ENCODE results near the gene NRL.
A peak's percentile ranks its signal among the peaks of the same experiment; 100 is the strongest.

The NRL gene

DNA sequence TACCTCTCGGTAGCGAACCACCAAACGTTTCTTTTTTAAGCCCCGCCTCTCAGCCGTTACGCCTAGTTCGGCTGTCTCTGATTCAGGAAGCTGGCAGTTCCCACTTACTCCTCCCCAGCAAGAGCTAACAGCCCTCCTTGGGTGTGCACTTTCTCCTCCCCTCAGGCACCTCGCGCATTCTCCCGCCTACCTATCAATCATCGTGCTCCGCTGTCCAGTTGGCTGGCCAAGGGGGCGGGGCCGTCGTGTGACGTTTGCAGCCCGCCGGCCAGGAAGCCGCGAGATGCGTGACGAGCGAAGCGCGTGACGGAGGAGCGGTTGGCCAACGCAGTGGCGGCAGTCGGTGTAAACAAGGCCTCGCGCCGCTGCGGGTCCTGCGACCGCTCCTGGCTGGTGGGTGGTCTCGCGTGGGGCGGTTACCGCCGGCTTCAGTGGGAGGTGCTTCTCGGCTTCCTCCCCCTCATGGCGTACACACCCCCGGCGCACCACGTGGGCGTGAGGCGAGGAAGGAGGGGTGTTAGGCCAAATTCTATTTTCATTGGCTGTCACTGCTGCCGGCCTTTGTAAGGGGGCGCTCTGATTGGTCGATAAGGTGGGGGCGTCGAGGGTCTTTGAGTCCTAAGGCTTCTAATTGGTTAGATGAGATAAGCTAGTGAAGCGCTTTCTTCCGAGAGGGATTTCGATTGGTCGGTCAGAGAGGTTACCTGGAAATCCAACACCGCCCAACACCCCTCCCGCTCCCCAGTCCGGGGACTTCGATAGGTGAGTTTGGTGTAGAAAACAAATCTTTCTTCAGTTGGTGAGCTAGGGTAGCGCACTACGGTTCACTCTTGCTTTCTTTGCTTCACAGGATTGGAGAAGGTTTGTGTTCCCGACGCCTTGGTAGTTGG, at the start of gene NRL, which contains the start of gene DCAF11:
Gene NRL, minus strand, starts transcription at position 418 of the 890 bp plus-strand sequence. CDS start 32,101 bp downstream, outside the sequence.
Gene DCAF11, plus strand, starts transcription at position 246 of the 890 bp plus-strand sequence. CDS start 818 bp downstream, outside the sequence.
- Mint-ChIP-seq H3K4me1 (peaks cover 24% of the 10 kb centered on the region), H3K9me3 (no peaks in the 10 kb centered on the region), H3K4me3 (peak within 1 kb of the TSS; percentile 94), H3K36me3 (peaks cover 60% of the 10 kb centered on the region), H3K27ac (peak within 1 kb of the TSS; percentile 98)
- ATAC-seq, result peak; percentile 93
- peak; percentile 98 to 99 for DNase-seq (ENCODE audit: low spot score in 2 of 2)

DNA sequence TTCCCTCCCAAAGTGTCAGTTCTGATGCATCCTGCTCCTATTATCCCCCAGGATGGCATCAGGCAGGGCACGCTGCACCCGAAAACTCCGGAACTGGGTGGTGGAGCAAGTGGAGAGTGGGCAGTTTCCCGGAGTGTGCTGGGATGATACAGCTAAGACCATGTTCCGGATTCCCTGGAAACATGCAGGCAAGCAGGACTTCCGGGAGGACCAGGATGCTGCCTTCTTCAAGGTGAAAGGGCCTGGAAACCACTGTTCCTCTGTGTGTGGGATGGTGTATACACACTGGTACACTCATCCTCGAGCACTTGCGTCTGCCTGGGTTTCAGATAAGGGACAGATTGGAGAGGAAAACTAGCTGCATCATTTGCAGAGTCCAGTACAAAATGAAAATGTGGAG, 47.3 kb upstream of the NRL start:
- H3K36me3 Mint-ChIP-seq, result peaks cover 100% of the 10 kb centered on the region
- DNase-seq (ENCODE audit: low spot score in 2 of 2), result no peak
- H3K4me1 Mint-ChIP-seq, result peaks cover 70% of the 10 kb centered on the region
- H3K9me3 Mint-ChIP-seq, result no peaks in the 10 kb centered on the region
- peak overlapping the region; percentile 99 for H3K27ac Mint-ChIP-seq
- ATAC-seq, result no peak
- peak overlapping the region; percentile 94 for H3K4me3 Mint-ChIP-seq

DNA sequence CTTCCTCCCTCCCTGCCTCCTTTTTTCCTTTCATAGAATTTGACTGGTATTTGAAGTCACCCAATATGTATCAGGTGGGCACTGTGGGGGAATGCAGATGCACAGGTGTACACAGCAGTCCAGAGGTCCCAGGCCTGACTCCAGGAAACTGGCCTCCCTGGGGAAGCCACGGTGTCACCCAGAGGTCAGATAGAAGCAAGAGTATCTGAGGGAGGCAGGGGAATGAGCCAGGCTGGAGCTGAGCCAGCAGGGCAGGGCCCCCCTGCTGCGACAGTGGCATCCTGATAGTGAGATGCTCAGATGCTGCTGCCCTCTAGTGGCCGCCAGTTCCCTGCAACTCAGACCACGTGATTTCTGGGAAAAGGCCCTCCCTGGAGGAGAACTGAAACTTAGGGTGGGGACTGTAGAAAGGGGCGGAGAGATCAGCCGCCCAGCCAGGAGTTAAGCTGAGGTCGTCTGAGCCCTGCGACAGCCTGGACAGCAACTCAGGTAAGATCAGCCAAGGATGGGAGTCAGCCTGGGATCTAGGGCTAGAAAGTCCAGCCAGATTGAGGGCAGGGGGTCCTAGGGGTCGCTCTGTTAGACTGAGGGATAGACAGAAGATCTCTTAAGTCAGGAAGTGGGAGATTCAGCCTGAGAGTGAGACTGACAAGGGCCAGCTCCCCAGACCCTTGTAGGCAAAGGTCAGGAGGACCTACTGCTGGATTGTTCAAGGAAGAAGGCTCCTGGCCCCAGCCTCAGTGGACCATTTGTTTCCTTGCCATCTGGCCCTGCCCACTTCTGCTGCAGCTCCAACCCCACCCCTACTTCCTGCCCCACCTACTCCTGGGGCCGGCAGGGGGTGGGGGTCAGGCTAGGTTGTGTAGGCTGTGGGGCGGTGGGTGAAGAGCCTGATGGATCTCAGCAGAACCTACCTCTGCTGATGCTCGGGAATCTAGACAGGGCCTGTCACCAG, 46.4 kb upstream of the NRL start, which contains the start of gene IRF9:
Gene IRF9, plus strand, starts transcription at position 416 of the 955 bp plus-strand sequence. CDS start 880 bp downstream, outside the sequence.
- H3K9me3 Mint-ChIP-seq, result no peaks in the 10 kb centered on the region
- peaks cover 100% of the 10 kb centered on the region for H3K36me3 Mint-ChIP-seq
- peaks cover 61% of the 10 kb centered on the region for H3K4me1 Mint-ChIP-seq
- peak; percentile 99 to 100 for DNase-seq (ENCODE audit: low spot score in 2 of 2)
- H3K4me3 Mint-ChIP-seq, result peak within 1 kb of the TSS; percentile 94
- peak; percentile 91 for ATAC-seq
- peak within 1 kb of the TSS; percentile 99 for H3K27ac Mint-ChIP-seq

DNA sequence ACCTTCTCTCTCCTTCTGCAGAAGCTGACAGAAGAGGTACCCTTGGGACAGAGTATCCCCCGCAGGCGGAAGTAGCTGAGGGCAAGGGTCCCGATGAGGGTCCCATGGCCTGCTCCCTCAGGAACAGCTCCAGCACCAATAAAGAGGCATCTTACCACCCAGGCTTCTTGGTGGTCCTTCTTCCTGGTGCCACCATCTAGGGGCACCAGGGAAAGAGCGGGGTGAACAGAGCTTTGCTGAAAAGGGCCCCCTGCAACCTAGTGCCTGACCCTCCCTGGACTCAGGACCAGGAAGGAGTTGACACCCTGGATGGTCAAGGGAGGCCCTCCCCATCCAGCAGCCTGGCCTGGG, 45.7 kb upstream of the NRL start:
- DNase-seq (ENCODE audit: low spot score in 2 of 2), result no peak
- Mint-ChIP-seq H3K9me3 (no peaks in the 10 kb centered on the region), H3K4me3 (peak overlapping the region; percentile 94), H3K4me1 (peaks cover 54% of the 10 kb centered on the region), H3K36me3 (peaks cover 100% of the 10 kb centered on the region), H3K27ac (peak overlapping the region; percentile 99)
- no peak for ATAC-seq

DNA sequence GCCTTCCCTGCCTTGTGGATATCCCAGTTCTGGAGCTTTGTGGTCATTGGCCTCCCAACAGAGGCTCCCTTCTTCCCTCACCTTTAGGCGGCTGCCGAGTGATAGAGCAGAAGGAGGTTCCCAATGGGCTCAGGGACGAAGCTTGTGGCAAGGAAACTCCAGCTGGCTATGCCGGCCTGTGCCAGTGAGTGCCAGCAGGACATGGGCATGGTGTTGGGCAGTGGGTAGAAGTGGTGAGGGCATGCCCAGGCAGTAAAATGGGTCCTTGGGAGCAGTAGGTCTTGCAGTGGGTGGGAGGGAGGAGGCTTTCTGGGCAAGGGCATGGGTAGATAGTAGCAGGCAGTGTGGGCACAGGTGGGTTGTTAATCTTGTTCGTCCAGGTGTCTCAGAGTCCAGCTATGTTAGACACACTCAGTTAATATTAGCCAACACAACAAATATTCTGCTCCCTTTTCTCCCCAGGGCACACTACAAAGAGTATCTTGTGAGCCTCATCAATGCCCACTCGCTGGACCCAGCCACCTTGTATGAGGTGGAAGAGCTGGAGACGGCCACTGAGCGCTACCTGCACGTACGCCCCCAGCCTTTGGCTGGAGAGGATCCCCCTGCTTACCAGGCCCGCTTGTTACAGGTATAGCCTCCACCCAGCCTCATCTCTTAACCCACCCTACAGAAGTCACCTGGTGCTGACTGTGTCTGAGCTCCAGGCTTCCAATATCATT, 45.2 kb upstream of the NRL start:
- H3K9me3 Mint-ChIP-seq, result no peaks in the 10 kb centered on the region
- ATAC-seq (no peak), DNase-seq (ENCODE audit: low spot score in 2 of 2) (no peak)
- peaks cover 100% of the 10 kb centered on the region for H3K36me3 Mint-ChIP-seq
- peak overlapping the region; percentile 99 for H3K27ac Mint-ChIP-seq
- peak overlapping the region; percentile 94 for H3K4me3 Mint-ChIP-seq
- H3K4me1 Mint-ChIP-seq, result peaks cover 49% of the 10 kb centered on the region

DNA sequence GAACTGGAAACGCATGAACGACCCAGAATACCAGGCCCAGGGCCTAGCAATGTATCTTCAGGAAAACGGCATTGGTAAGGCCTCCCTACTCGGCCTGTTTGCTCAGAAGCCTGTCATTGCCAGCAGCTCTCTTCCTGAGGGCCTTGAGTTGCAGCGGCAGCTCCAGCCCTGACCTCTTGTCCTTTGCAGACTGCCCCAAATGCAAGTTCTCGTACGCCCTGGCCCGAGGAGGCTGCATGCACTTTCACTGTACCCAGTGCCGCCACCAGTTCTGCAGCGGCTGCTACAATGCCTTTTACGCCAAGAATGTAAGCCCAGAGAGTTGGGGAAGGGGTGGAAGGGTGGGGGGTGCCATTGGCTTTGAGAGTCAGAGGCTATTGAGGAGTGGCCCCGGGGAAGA, 42.6 kb upstream of the NRL start:
- DNase-seq (ENCODE audit: low spot score in 2 of 2) (no peak), ATAC-seq (no peak)
- Mint-ChIP-seq H3K36me3 (peaks cover 100% of the 10 kb centered on the region), H3K4me1 (peaks cover 24% of the 10 kb centered on the region), H3K27ac (peak overlapping the region; percentile 79), H3K9me3 (no peaks in the 10 kb centered on the region), H3K4me3 (no peak overlapping the region)

DNA sequence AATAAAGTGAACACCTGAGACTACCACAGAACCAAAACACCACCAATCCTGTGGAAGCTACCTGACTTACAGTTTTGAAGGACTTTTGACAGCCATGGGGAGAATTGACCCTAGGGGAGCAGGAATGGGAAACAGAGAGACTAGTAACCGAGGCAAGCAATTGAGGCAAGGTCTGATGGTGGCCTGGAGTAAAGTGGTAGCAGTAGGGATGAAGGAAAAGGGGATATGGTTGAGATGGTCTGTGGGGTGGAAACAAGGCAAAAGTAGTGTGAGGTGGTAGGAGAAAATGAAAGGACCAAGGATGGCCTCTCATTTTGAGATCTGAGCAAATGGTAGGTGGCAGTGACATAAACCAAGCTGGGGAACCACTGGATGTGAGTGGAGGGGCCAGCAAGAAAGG, 42.1 kb upstream of the NRL start:
- Mint-ChIP-seq H3K4me3 (no peak overlapping the region), H3K36me3 (peaks cover 100% of the 10 kb centered on the region), H3K4me1 (peaks cover 20% of the 10 kb centered on the region), H3K27ac (peak overlapping the region; percentile 79), H3K9me3 (no peaks in the 10 kb centered on the region)
- DNase-seq (ENCODE audit: low spot score in 2 of 2) (no peak), ATAC-seq (no peak)

DNA sequence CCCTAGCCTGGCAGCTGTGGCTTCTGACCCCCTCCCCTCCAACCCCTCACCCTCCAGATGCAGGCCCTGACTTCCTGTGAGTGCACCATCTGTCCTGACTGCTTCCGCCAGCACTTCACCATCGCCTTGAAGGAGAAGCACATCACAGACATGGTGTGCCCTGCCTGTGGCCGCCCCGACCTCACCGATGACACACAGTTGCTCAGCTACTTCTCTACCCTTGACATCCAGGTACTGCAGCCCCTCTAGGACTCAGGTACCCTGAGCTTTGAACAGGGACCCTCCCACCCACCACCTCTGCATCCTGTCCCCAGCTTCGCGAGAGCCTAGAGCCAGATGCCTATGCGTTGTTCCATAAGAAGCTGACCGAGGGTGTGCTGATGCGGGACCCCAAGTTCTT, 40.4 kb upstream of the NRL start:
- peaks cover 14% of the 10 kb centered on the region for H3K4me1 Mint-ChIP-seq
- H3K27ac Mint-ChIP-seq, result peak overlapping the region; percentile 81
- peaks cover 100% of the 10 kb centered on the region for H3K36me3 Mint-ChIP-seq
- H3K4me3 Mint-ChIP-seq, result no peak overlapping the region
- DNase-seq (ENCODE audit: low spot score in 2 of 2), result no peak
- no peak for ATAC-seq
- no peaks in the 10 kb centered on the region for H3K9me3 Mint-ChIP-seq

DNA sequence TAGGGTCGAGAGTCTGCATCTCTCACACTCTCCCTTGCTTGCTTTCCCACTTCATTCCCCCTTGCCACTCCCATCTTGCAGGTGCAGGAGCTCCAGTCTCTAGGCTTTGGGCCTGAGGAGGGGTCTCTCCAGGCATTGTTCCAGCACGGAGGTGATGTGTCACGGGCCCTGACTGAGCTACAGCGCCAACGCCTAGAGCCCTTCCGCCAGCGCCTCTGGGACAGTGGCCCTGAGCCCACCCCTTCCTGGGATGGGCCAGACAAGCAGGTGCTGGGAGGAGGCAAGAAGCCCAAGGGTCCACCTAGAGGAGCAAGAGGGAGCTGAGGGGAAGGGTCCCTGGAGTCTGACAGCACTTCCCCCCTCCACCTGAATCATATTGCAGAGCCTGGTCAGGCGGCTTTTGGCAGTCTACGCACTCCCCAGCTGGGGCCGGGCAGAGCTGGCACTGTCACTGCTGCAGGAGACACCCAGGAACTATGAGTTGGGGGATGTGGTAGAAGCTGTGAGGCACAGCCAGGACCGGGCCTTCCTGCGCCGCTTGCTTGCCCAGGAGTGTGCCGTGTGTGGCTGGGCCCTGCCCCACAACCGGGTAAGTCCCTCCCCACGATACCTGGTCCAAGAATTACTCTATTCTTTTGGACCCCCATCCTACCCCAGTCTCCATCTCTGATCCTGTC, 36.8 kb upstream of the NRL start:
- DNase-seq (ENCODE audit: low spot score in 2 of 2), result no peak
- H3K4me1 Mint-ChIP-seq, result peaks cover 34% of the 10 kb centered on the region
- H3K27ac Mint-ChIP-seq, result peak overlapping the region; percentile 29
- no peak overlapping the region for H3K4me3 Mint-ChIP-seq
- no peak for ATAC-seq
- H3K9me3 Mint-ChIP-seq, result no peaks in the 10 kb centered on the region
- peaks cover 82% of the 10 kb centered on the region for H3K36me3 Mint-ChIP-seq

DNA sequence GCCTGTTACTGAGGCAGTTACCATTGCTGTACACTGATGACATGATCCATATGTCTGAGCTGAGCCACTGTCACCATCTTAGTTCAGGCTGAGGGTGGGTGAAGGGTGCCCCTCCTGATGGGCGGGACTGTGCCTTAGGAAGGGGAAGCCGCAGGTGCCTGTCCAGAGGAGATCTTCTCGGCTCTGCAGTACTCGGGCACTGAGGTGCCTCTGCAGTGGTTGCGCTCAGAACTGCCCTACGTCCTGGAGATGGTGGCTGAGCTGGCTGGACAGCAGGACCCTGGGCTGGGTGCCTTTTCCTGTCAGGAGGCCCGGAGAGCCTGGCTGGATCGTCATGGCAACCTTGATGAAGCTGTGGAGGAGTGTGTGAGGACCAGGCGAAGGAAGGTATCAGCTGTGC, 36.2 kb upstream of the NRL start:
- no peak for ATAC-seq
- Mint-ChIP-seq H3K27ac (peak overlapping the region; percentile 65), H3K4me3 (no peak overlapping the region), H3K9me3 (no peaks in the 10 kb centered on the region), H3K4me1 (peaks cover 38% of the 10 kb centered on the region), H3K36me3 (peaks cover 82% of the 10 kb centered on the region)
- DNase-seq (ENCODE audit: low spot score in 2 of 2), result no peak

DNA sequence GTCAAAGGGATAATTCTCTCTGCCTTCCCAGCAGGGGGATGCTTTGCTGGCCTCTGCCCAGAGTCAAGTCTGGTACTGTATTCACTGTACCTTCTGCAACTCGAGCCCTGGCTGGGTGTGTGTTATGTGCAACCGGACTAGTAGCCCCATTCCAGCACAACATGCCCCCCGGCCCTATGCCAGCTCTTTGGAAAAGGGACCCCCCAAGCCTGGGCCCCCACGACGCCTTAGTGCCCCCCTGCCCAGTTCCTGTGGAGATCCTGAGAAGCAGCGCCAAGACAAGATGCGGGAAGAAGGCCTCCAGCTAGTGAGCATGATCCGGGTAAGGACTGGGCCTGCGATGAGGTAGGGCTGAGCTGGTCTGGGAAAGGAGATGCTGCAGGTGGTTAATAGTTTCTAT, 35.8 kb upstream of the NRL start:
- ATAC-seq (no peak), DNase-seq (ENCODE audit: low spot score in 2 of 2) (no peak)
- Mint-ChIP-seq H3K27ac (peak overlapping the region; percentile 65), H3K4me1 (peaks cover 41% of the 10 kb centered on the region), H3K4me3 (no peak overlapping the region), H3K36me3 (peaks cover 82% of the 10 kb centered on the region), H3K9me3 (no peaks in the 10 kb centered on the region)

DNA sequence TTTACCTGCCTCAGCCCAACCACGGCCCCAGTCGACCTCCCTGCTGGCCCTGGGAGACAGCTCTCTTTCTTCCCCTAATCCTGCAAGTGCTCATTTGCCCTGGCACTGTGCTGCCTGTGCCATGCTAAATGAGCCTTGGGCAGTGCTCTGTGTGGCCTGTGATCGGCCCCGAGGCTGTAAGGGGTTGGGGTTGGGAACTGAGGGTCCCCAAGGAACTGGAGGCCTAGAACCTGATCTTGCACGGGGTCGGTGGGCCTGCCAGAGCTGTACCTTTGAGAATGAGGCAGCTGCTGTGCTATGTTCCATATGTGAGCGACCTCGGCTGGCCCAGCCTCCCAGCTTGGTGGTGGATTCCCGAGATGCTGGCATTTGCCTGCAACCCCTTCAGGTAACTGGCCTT, 35.3 kb upstream of the NRL start:
- H3K4me3 Mint-ChIP-seq, result no peak overlapping the region

DNA sequence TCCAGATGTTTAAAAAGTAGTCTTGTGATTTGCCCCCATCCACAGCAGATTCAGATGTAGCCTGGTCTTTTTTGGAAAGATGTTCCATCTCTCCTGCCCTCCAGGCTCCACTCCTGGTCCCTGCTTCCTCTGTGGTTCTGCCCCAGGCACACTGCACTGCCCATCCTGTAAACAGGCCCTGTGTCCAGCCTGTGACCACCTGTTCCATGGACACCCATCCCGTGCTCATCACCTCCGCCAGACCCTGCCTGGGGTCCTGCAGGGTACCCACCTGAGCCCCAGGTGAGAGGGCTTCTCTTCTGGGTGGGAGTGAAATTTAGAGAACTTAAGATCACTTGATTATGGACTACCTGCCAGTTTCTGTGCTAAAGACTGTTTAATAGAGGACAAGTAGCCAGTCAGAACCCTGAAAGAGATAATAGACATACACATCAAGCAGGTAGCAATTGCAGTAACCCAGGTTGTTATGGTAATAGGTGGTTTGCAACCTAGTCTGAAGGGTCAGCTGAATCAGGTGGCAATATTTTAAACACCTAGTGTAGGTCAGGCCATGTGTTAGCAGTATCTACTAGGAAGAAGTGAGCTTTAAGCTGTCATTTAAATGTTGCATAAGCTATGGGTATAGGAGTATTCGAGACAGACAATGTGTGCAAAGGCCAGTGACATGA, 34.7 kb upstream of the NRL start:
- ATAC-seq (no peak), DNase-seq (ENCODE audit: low spot score in 2 of 2) (no peak)
- Mint-ChIP-seq H3K27ac (no peak overlapping the region), H3K4me3 (peak overlapping the region; percentile 98), H3K9me3 (no peaks in the 10 kb centered on the region), H3K36me3 (peaks cover 82% of the 10 kb centered on the region), H3K4me1 (peaks cover 52% of the 10 kb centered on the region)

More for the DNA sequence above, 35.3 kb upstream of the NRL start:
- ATAC-seq (no peak), DNase-seq (ENCODE audit: low spot score in 2 of 2) (no peak)
- Mint-ChIP-seq H3K27ac (peak overlapping the region; percentile 65), H3K36me3 (peaks cover 82% of the 10 kb centered on the region), H3K4me1 (peaks cover 46% of the 10 kb centered on the region), H3K9me3 (no peaks in the 10 kb centered on the region)

Measured in stimulated activated effector memory CD8-positive, alpha-beta T cell treated with anti-CD3 and anti-CD28 coated beads, Interleukin-12 subunit alpha, Interleukin-12 subunit beta, amount 100 ng/mL, for 72 hours (primary cell).